GM19468 (cell line): ENCODE data around the gene COLEC11.
A peak's percentile ranks its signal among the peaks of the same experiment; 100 is the strongest.
"Not testable (repeated sequence)": the region's sequence is repeated elsewhere in the genome, so short reads cannot be mapped to it uniquely, and the experiment has no call there.

Experiments
- ATAC-seq: cut with Tn5 transposase; IDR thresholded peaks from one replicate; pipeline ENCODE4 v1.9.1; 2021; ENCODE audit warnings: mild to moderate bottlenecking, moderate library complexity, moderate number of reproducible peaks; ENCODE audit not compliant: unreplicated experiment; ENCODE audit errors: extremely low read depth

COLEC11 gene

GRCh38 chr2:3649581-3649980, 54.7 kb downstream of the COLEC11 start:
- ATAC-seq: no peak

- ATAC-seq: no peak
Measured at GRCh38 chr2:3650140-3650920, 55.4 kb downstream of the COLEC11 start.

- ATAC-seq: peak; percentile 82
Measured at GRCh38 chr2:3651691-3652648, 57.1 kb downstream of the COLEC11 start.

GRCh38 chr2:3652896-3653625, 58.1 kb downstream of the COLEC11 start:
- no peak for ATAC-seq

- ATAC-seq: no peak
Measured at GRCh38 chr2:3654011-3654410, 59.1 kb downstream of the COLEC11 start.

- no peak for ATAC-seq
Measured at GRCh38 chr2:3654531-3655225, 59.8 kb downstream of the COLEC11 start.

- ATAC-seq: no peak
Measured at GRCh38 chr2:3655871-3656761, 61.2 kb downstream of the COLEC11 start.

GRCh38 chr2:3656762-3657721, 62.1 kb downstream of the COLEC11 start:
- ATAC-seq: no peak

GRCh38 chr2:3657881-3658280, 63.0 kb downstream of the COLEC11 start, which contains the start of gene ALLC:
ALLC (plus strand) TSS chr2:3658200; CDS start chr2:3671158, 12,958 bp downstream.
- no peak for ATAC-seq

- ATAC-seq: no peak
Measured at GRCh38 chr2:3659447-3660432, 64.8 kb downstream of the COLEC11 start.

GRCh38 chr2:3660640-3661039, 65.7 kb downstream of the COLEC11 start:
- ATAC-seq: not testable (repeated sequence)

- ATAC-seq: no peak
Measured at GRCh38 chr2:3661149-3661660, 66.3 kb downstream of the COLEC11 start.

- no peak for ATAC-seq
Measured at GRCh38 chr2:3662239-3662638, 67.3 kb downstream of the COLEC11 start.

- no peak for ATAC-seq
Measured at GRCh38 chr2:3664118-3664517, 69.2 kb downstream of the COLEC11 start.

GRCh38 chr2:3664925-3665324, 70.0 kb downstream of the COLEC11 start:
- no peak for ATAC-seq

GRCh38 chr2:3665886-3666612, 71.1 kb downstream of the COLEC11 start:
- ATAC-seq: no peak
